Lung (tissue), 12 donors: ENCODE measurements around the gene EXOSC10. TPM values are rescaled to one million over a fixed set of nuclear protein-coding genes. Genes with fewer than 3 reads are reported as not detected.

ENCODE experiments used
- ATAC-seq: fragments of 200-7000 bp; cut with Tn5 transposase; one replicate; pipeline ENCODE4 v1.9.1; 2020; ENCODE audit warnings: moderate number of reproducible peaks; ENCODE audit not compliant: insufficient read depth, low FRiP score
- DNase-seq, 3 donors: peaks; one replicate each; pipeline ENCODE4 v3.0.0-alpha.2; 2013 to 2017
- H3K27ac ChIP-seq, 2 donors: one replicate each; pipeline ENCODE4 v1.5.1; 2013; ENCODE audit warnings: mild to moderate bottlenecking in 2 of 2, moderate library complexity in 2 of 2, control low read depth in 1 of 2, inconsistent platforms in 1 of 2, low read depth in 1 of 2, low read length in 1 of 2
- H3K27me3 ChIP-seq, 3 donors: one replicate each; pipeline ENCODE4 v1.5.1; 2013; ENCODE audit warnings: low read length in 2 of 3; ENCODE audit not compliant: control insufficient read depth in 3 of 3, insufficient read depth in 3 of 3
- H3K36me3 ChIP-seq, 4 donors: one replicate each; pipeline ENCODE4 v1.5.1; 2013; ENCODE audit warnings: low read length in 4 of 4, mild to moderate bottlenecking in 1 of 4, moderate library complexity in 1 of 4; ENCODE audit not compliant: control insufficient read depth in 4 of 4, insufficient read depth in 4 of 4
- H3K4me1 ChIP-seq, 5 donors: one replicate each; pipeline ENCODE4 v1.5.1; 2013; ENCODE audit warnings: low read length in 5 of 5, mild to moderate bottlenecking in 2 of 5, moderate library complexity in 1 of 5; ENCODE audit not compliant: control insufficient read depth in 5 of 5, insufficient read depth in 5 of 5
- H3K4me3 ChIP-seq: one replicate; pipeline ENCODE4 v1.5.1; 2013; ENCODE audit warnings: mild to moderate bottlenecking, control low read depth, moderate library complexity
- H3K9ac ChIP-seq, 2 donors: one replicate each; pipeline ENCODE4 v1.5.1; 2013; ENCODE audit warnings: low read length in 2 of 2, control low read depth in 1 of 2; ENCODE audit not compliant: insufficient read depth in 1 of 2
- H3K9me3 ChIP-seq, 4 donors: one replicate each; pipeline ENCODE4 v1.5.1; 2013; ENCODE audit warnings: low read length in 3 of 4, mild to moderate bottlenecking in 1 of 4, moderate library complexity in 1 of 4; ENCODE audit not compliant: control insufficient read depth in 4 of 4, insufficient read depth in 3 of 4
- WGBS, 2 donors: extraction: QIAGEN DNeasy Blood & Tissue Kit; methylation state at CpG; one replicate each; pipeline ENCODE4 v1.1.7; 2013; 5-methylcytosine and 5-hydroxymethylcytosine counted together
- polyA plus RNA-seq, 2 donors: library from polyadenylated mRNA; stranded (reverse); fragments of 200-250 nt; gene quantifications; one replicate each; pipeline ENCODE4 v1.2.1, GENCODE V29; 2013
- total RNA-seq, 2 donors: library from RNA; depleted of rRNA in 1 of 2; stranded (reverse); fragments of >200 nt in 1 of 2; gene quantifications; one replicate each; pipeline ENCODE4 v1.2.1, GENCODE V29; 2014 to 2021
- TF ChIP-seq, protein P1 (sequence below): IDR thresholded peaks from 2 replicates; pipeline ENCODE4 v1.5.1; 2012; ENCODE audit warnings: mild to moderate bottlenecking; ENCODE audit errors: control extremely low read depth, extremely low read depth
- donor health status: control.
- donor health status: control.
- donor health status: Bipolar disorder and iron deficiency.
- donor health status: healthy.
- donor health status: DM: yes; HTN: yes; CAD: no.

EXOSC10 gene
- total and polyA plus RNA-seq, 4 donors, result 29.0 to 75.1 (median 42.3) TPM

DNA sequence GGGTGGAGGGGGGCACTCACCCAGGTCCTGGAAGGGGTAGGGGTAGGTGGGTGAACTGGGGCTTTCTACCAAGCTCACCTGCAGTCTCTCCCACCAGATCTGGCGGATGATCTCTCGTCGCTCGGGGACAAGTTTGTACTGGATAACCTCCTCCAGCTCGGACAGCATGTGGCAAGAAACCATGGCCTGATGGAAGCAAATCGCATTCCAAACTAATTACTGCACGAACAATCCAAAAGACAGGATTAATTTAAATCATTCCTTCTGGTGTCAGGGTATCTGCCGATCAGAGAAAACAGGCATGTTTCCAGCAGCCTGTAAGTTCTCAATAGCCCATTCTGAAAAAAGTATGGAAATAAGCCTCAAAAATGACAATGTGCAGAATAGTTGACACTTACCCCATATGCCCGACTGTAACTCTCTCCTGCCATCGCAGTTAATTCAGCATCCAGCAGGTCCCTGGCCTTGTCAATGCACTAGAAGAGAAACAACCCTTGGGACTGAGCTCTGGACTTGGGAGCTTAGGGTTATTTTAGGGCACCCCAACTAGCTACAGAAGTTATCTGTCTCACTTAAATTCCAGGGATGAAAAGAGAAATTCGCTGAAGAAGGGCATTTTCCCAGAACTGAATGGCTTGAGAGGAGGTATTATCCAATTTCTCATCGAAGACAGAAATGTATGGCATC, 45.0 kb upstream of the EXOSC10 start:
- TF ChIP-seq, protein P1, sequence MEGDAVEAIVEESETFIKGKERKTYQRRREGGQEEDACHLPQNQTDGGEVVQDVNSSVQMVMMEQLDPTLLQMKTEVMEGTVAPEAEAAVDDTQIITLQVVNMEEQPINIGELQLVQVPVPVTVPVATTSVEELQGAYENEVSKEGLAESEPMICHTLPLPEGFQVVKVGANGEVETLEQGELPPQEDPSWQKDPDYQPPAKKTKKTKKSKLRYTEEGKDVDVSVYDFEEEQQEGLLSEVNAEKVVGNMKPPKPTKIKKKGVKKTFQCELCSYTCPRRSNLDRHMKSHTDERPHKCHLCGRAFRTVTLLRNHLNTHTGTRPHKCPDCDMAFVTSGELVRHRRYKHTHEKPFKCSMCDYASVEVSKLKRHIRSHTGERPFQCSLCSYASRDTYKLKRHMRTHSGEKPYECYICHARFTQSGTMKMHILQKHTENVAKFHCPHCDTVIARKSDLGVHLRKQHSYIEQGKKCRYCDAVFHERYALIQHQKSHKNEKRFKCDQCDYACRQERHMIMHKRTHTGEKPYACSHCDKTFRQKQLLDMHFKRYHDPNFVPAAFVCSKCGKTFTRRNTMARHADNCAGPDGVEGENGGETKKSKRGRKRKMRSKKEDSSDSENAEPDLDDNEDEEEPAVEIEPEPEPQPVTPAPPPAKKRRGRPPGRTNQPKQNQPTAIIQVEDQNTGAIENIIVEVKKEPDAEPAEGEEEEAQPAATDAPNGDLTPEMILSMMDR, result no peak
- H3K36me3 ChIP-seq, result peaks cover 7 to 30% (median 21%) of the 10 kb centered on the region in 4 donors
- DNase-seq (no peak), ATAC-seq (no peak)
- no peak overlapping the region for H3K9ac ChIP-seq
- peaks cover 1 to 38% (median 10%) of the 10 kb centered on the region in 5 donors for H3K4me1 ChIP-seq
- H3K4me3 ChIP-seq, result no peak overlapping the region
- no peaks in the 10 kb centered on the region for H3K9me3 ChIP-seq
- 79 to 87% methylated on average over 12 of the region's 12 CpGs for WGBS, 2 donors
- no peak overlapping the region for H3K27ac ChIP-seq
- no peaks in the 10 kb centered on the region for H3K27me3 ChIP-seq

GRCh38 chr1:11143907-11144306, 44.2 kb upstream of the EXOSC10 start:
- Histone ChIP-seq H3K27ac (no peak overlapping the region), H3K4me1 (peaks cover 1 to 38% (median 10%) of the 10 kb centered on the region in 5 donors), H3K9ac (no peak overlapping the region), H3K27me3 (no peaks in the 10 kb centered on the region), H3K4me3 (no peak overlapping the region), H3K9me3 (no peaks in the 10 kb centered on the region), H3K36me3 (peaks cover 5 to 29% (median 23%) of the 10 kb centered on the region in 4 donors)
- 83 to 92% methylated on average over 2 of the region's 2 CpGs for WGBS, 2 donors
- TF ChIP-seq, protein P1, result no peak
- ATAC-seq (no peak), DNase-seq (no peak)

DNA sequence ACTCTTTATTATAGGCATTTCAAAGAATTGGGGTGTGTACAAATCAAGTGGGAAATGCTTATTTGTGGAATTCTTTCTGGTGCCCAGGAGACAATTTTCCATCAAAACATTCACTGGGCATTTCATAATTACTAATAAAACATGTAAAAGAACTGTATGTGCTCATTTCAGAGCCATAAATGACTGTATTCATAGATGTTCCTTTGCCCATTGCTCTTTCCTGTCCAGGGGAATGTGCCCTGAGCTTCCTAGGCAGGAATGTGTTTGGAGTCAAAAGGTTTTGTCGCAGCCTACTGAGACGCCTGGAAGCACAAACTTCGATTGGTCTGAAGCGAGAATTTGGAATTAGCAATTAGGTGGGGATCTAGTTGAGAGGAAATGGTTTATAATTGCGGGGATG, 43.7 kb upstream of the EXOSC10 start:
- TF ChIP-seq, protein P1, result no peak
- Histone ChIP-seq H3K27ac (no peak overlapping the region), H3K4me1 (peaks cover 1 to 38% (median 10%) of the 10 kb centered on the region in 5 donors), H3K4me3 (no peak overlapping the region), H3K9ac (no peak overlapping the region), H3K27me3 (no peaks in the 10 kb centered on the region), H3K9me3 (no peaks in the 10 kb centered on the region), H3K36me3 (peaks cover 6 to 31% (median 24%) of the 10 kb centered on the region in 4 donors)
- no peak for DNase-seq
- 95 to 97% methylated on average over 5 of the region's 5 CpGs for WGBS, 2 donors
- no peak for ATAC-seq
